ENCODE data around the gene ATP2B2. TPM values are rescaled to one million over a fixed set of nuclear protein-coding genes. Genes with fewer than 3 reads are reported as not detected.
A peak's percentile ranks its signal among the peaks of the same experiment; 100 is the strongest.

ATP2B2 gene
- total and polyA plus RNA-seq, 2 donors from 2014 or later, result 0.19 to 0.22 TPM

DNA sequence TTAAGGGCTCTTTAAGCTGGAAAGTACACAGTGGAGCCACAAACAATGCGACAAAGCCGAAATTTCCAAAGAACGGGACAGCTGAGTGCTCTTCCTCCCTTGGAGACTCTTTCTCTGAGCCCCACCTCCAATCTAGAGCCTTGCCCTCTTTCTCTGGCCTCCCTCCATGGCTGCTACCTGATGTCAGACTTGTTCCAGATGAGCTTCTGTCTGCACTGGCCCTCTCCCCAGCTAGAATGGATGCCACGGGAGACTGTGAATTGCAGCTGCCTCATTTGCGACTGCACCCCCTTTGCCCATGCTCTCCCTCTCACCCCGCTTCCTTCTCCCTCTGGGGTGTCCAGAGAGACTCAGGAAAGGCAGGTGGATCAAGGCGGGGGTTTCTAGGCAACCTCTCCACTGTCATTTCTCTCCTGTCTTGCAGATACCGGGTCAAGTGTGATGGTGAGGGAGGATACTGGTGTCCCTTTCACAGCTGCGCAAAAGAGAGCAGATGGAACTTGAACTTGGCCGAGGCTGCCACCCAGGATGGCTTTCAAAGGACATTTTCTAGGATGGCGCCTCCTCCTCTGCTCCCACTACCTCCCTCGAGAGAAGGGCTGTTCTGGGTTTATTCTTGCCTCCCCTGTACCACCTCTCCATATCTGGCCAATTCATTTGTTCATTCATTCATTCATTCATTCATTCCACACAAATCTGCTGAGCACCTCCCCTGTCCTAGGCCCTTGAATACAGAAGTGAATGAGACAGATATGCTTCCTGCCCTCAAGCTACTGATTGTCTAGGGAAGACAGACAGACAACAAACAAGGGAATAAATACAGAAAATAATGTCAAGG is 12.8 kb downstream of the ATP2B2 start:
- FAIRE-seq, result no peak
- no peaks in the 10 kb centered on the region for H3K27me3 ChIP-seq (ENCODE audit: control insufficient read depth, insufficient read depth, low read length)
- no peaks in the 10 kb centered on the region for H3K9me3 ChIP-seq (ENCODE audit: control insufficient read depth in 2 of 3, insufficient read depth in 1 of 3, low read length in 3 of 3)
- H3K4me3 ChIP-seq (ENCODE audit: low read length in 3 of 3), result no peak overlapping the region
- H3K36me3 ChIP-seq (ENCODE audit: control insufficient read depth in 2 of 3, insufficient read depth in 3 of 3, low read length in 3 of 3), result no peaks in the 10 kb centered on the region
- no peaks in the 10 kb centered on the region for H3K4me1 ChIP-seq (ENCODE audit: control insufficient read depth in 2 of 3, insufficient read depth in 2 of 3, low read depth in 1 of 3, low read length in 3 of 3)
- H3K9ac ChIP-seq (ENCODE audit: low read length in 3 of 3), result no peak overlapping the region
- DNase-seq, result peak in 3 of 5 donors; percentile 36 to 48 (median 42)
- intact Hi-C loops (cut with DNase I), result no loop called here
- TF ChIP-seq, protein P1, sequence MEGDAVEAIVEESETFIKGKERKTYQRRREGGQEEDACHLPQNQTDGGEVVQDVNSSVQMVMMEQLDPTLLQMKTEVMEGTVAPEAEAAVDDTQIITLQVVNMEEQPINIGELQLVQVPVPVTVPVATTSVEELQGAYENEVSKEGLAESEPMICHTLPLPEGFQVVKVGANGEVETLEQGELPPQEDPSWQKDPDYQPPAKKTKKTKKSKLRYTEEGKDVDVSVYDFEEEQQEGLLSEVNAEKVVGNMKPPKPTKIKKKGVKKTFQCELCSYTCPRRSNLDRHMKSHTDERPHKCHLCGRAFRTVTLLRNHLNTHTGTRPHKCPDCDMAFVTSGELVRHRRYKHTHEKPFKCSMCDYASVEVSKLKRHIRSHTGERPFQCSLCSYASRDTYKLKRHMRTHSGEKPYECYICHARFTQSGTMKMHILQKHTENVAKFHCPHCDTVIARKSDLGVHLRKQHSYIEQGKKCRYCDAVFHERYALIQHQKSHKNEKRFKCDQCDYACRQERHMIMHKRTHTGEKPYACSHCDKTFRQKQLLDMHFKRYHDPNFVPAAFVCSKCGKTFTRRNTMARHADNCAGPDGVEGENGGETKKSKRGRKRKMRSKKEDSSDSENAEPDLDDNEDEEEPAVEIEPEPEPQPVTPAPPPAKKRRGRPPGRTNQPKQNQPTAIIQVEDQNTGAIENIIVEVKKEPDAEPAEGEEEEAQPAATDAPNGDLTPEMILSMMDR (IDR thresholded peaks at IDR 0.05; ENCODE audit: borderline replicate concordance, extremely low read depth, insufficient read depth), result no peak
- no peak overlapping the region for H3K27ac ChIP-seq (ENCODE audit: low read depth in 2 of 2, low read length in 2 of 2)

- Histone ChIP-seq H3K4me1 (ENCODE audit: control insufficient read depth in 2 of 3, insufficient read depth in 2 of 3, low read depth in 1 of 3, low read length in 3 of 3) (no peaks in the 10 kb centered on the region), H3K36me3 (ENCODE audit: control insufficient read depth in 2 of 3, insufficient read depth in 3 of 3, low read length in 3 of 3) (no peaks in the 10 kb centered on the region), H3K9me3 (ENCODE audit: control insufficient read depth in 2 of 3, insufficient read depth in 1 of 3, low read length in 3 of 3) (no peaks in the 10 kb centered on the region), H3K27me3 (ENCODE audit: control insufficient read depth, insufficient read depth, low read length) (no peaks in the 10 kb centered on the region), H3K4me3 (ENCODE audit: low read length in 3 of 3) (no peak overlapping the region), H3K9ac (ENCODE audit: low read length in 3 of 3) (no peak overlapping the region), H3K27ac (ENCODE audit: low read depth in 2 of 2, low read length in 2 of 2) (no peak overlapping the region)
- DNase-seq, result no peak
- TF ChIP-seq, protein P1 (IDR thresholded peaks at IDR 0.05; ENCODE audit: borderline replicate concordance, extremely low read depth, insufficient read depth), result no peak
- intact Hi-C loops (cut with DNase I), result no loop called here
- FAIRE-seq, result no peak
Measured at GRCh38 chr3:10489746-10490483, 15.5 kb downstream of the ATP2B2 start.

DNA sequence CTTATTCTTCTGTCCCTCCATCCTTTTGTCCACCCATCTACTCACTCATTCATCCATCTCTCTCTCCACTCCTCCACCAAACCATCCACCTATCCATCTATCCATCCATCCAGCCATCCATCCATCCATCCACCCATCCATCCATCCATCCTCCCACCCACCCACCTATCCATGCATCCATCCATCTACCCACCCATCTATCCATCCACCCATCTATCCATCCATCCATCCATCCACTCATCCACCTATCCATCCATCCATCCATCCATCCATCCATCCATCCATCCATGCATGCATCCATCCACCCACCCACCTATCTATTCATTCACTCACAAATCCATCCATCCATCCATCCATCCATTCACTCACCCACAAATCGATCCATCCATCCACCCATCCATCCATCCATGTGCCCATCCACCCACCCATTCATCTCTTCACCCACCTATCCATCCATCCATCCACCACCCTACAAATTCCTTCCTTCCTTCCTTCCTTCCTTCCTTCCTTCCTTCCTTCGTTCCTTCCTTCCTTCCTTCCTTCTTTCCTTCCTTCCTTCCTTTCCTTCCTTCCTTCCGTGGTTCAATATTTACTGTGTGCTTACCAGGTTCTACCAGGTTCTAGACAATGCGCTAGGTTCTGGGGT is 17.3 kb downstream of the ATP2B2 start:
- FAIRE-seq (no peak), DNase-seq (no peak)
- Histone ChIP-seq H3K4me1 (ENCODE audit: control insufficient read depth in 2 of 3, insufficient read depth in 2 of 3, low read depth in 1 of 3, low read length in 3 of 3) (no peaks in the 10 kb centered on the region), H3K27me3 (ENCODE audit: control insufficient read depth, insufficient read depth, low read length) (no peaks in the 10 kb centered on the region), H3K4me3 (ENCODE audit: low read length in 3 of 3) (no peak overlapping the region), H3K36me3 (ENCODE audit: control insufficient read depth in 2 of 3, insufficient read depth in 3 of 3, low read length in 3 of 3) (no peaks in the 10 kb centered on the region), H3K9me3 (ENCODE audit: control insufficient read depth in 2 of 3, insufficient read depth in 1 of 3, low read length in 3 of 3) (no peaks in the 10 kb centered on the region), H3K9ac (ENCODE audit: low read length in 3 of 3) (no peak overlapping the region), H3K27ac (ENCODE audit: low read depth in 2 of 2, low read length in 2 of 2) (no peak overlapping the region)
- intact Hi-C loops (cut with DNase I), result no loop called here
- TF ChIP-seq, protein P1 (IDR thresholded peaks at IDR 0.05; ENCODE audit: borderline replicate concordance, extremely low read depth, insufficient read depth), result no peak

All from kidney (tissue), 14 donors.